Body of pancreas (tissue), 4 donors: Measurements from ENCODE around the gene CXCR4. TPM values are rescaled to one million over a fixed set of nuclear protein-coding genes. Genes with fewer than 3 reads are reported as not detected.
A peak's percentile ranks its signal among the peaks of the same experiment; 100 is the strongest.

ENCODE experiments used
- ATAC-seq: fragments of 150-250 bp; one replicate; pipeline ENCODE4 v1.9.1; 2016
- DNase-seq, 4 donors: peaks; one replicate each; pipeline ENCODE4 v3.0.0-alpha.2; 2019
- H3K27ac ChIP-seq, 4 donors: fragments of 200-600 bp; sonication (generic); 1 replicate in 3 of 4; 2 replicates in 1 of 4; pipeline versions ENCODE4 v1.5.1 to v1.6.1; 2016 to 2019; ENCODE audit warnings: mild to moderate bottlenecking in 1 of 4, mixed read lengths in 1 of 4, moderate library complexity in 1 of 4
- H3K27me3 ChIP-seq, 2 donors: fragments of 200-600 bp; sonication (generic); one replicate each; pipeline ENCODE4 v1.6.0; 2016; ENCODE audit warnings: mild to moderate bottlenecking in 1 of 2
- H3K36me3 ChIP-seq, 2 donors: fragments of 200-600 bp; sonication (generic); replicated peaks in 1 of 2; 2 replicates each; pipeline ENCODE4 v1.5.1; 2016; ENCODE audit warnings: low read depth in 2 of 2; ENCODE audit not compliant: insufficient read depth in 1 of 2
- H3K4me1 ChIP-seq: fragments of 200-600 bp; sonication (generic); one replicate; pipeline ENCODE4 v1.6.0; 2016
- H3K4me3 ChIP-seq, 2 donors: fragments of 200-600 bp; sonication (generic); 1 replicate in 1 of 2; 2 replicates in 1 of 2; pipeline ENCODE4 v1.5.1; 2016 to 2019
- H3K9me3 ChIP-seq, 3 donors: fragments of 200-600 bp; sonication (generic); 1 replicate in 2 of 3; 2 replicates in 1 of 3; pipeline ENCODE4 v1.5.1; 2016
- CTCF ChIP-seq, 7 experiments: fragments of 450-650 bp in 4 of 7; fragments of 200-600 bp in 3 of 7; sonication (generic) in 3 of 7; IDR thresholded peaks; one replicate each; pipeline ENCODE4 v1.5.1; 2016 to 2019; ENCODE audit warnings: antibody characterized with exemption in 7 of 7
- POLR2A ChIP-seq, 3 donors: fragments of 450-650 bp; IDR thresholded peaks; one replicate each; pipeline ENCODE4 v1.6.1; 2016; ENCODE audit warnings: antibody characterized with exemption in 3 of 3, mild to moderate bottlenecking in 2 of 3
- WGBS, 2 donors: methylation state at CpG; one replicate each; pipeline ENCODE4 v1.1.5; 2017; 5-methylcytosine and 5-hydroxymethylcytosine counted together
- intact Hi-C: fragments of 100-400 bp; cut with DNase I; formaldehyde crosslinking; loops from one replicate; pipeline ENCODE4 v1.15.1; 2023
- total RNA-seq, 2 donors: library from RNA; depleted of rRNA; stranded (reverse); fragments of >200 nt; gene quantifications; one replicate each; pipeline ENCODE4 v1.1.0, GENCODE V29; 2016

The CXCR4 gene
- total RNA-seq, 2 donors from 2014 or later: 0.33 to 10.6 TPM

- no peak for ATAC-seq
- WGBS, 2 donors: 42 to 50% methylated on average over 6 of the region's 6 CpGs
- Histone ChIP-seq H3K36me3 (no peaks in the 10 kb centered on the region), H3K27ac (no peak overlapping the region), H3K9me3 (no peaks in the 10 kb centered on the region), H3K4me3 (no peak overlapping the region), H3K27me3 (no peaks in the 10 kb centered on the region), H3K4me1 (no peaks in the 10 kb centered on the region)
- DNase-seq: no peak
- intact Hi-C loops: no loop called here
- TF ChIP-seq POLR2A (IDR thresholded peaks at IDR 0.05): no peak
- TF ChIP-seq CTCF (IDR thresholded peaks at IDR 0.05): no peak
Measured at GRCh38 chr2:136143603-136144451, 25.9 kb upstream of the CXCR4 start.

GRCh38 chr2:136141510-136142149 is 23.7 kb upstream of the CXCR4 start:
- ATAC-seq (no peak), DNase-seq (peak in 2 of 4 donors; percentile 18 to 31)
- no peaks in the 10 kb centered on the region for H3K36me3 ChIP-seq
- H3K9me3 ChIP-seq: no peaks in the 10 kb centered on the region
- intact Hi-C loops: no loop called here
- 20 to 23% methylated on average over 7 of the region's 7 CpGs for WGBS, 2 donors
- H3K27me3 ChIP-seq: no peaks in the 10 kb centered on the region
- no peak overlapping the region for H3K27ac ChIP-seq
- no peaks in the 10 kb centered on the region for H3K4me1 ChIP-seq
- H3K4me3 ChIP-seq: no peak overlapping the region
- no peak for TF ChIP-seq CTCF (IDR thresholded peaks at IDR 0.05)
- no peak for TF ChIP-seq POLR2A (IDR thresholded peaks at IDR 0.05)

GRCh38 chr2:136139631-136140030 is 21.7 kb upstream of the CXCR4 start:
- Histone ChIP-seq H3K27ac (no peak overlapping the region), H3K4me3 (no peak overlapping the region), H3K4me1 (no peaks in the 10 kb centered on the region), H3K27me3 (no peaks in the 10 kb centered on the region), H3K9me3 (no peaks in the 10 kb centered on the region), H3K36me3 (no peaks in the 10 kb centered on the region)
- DNase-seq: no peak
- intact Hi-C loops: no loop called here
- TF ChIP-seq CTCF (IDR thresholded peaks at IDR 0.05) (no peak), POLR2A (IDR thresholded peaks at IDR 0.05) (no peak)
- no peak for ATAC-seq
- 61 to 71% methylated on average over 3 of the region's 3 CpGs for WGBS, 2 donors

DNA sequence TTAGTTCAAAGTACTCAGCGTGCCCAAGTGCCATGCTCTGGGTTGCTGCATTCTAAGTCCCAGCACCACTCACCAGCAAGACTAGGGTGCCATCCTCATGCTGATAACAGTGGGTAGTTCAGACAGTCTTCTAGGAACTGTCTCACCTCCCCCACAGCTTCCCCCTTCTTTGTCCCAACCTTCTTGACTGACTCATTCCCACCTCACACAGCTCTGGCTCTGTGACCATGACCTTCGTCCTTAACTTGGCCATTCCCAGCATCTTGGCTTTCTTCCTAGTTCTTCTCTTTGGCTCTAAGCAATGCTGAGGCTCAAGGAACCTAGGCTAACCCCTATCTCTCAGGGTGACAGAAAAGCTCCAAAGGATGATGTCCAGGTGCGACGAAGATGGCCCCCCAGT is 20.0 kb upstream of the CXCR4 start:
- WGBS, 2 donors: 73 to 80% methylated on average over 4 of the region's 4 CpGs
- no peak for DNase-seq
- TF ChIP-seq POLR2A (IDR thresholded peaks at IDR 0.05) (no peak), CTCF (IDR thresholded peaks at IDR 0.05) (no peak)
- H3K27me3 ChIP-seq: no peaks in the 10 kb centered on the region
- no peak overlapping the region for H3K27ac ChIP-seq
- intact Hi-C loops: no loop called here
- H3K36me3 ChIP-seq: no peaks in the 10 kb centered on the region
- no peaks in the 10 kb centered on the region for H3K9me3 ChIP-seq
- H3K4me1 ChIP-seq: no peaks in the 10 kb centered on the region
- no peak overlapping the region for H3K4me3 ChIP-seq
- no peak for ATAC-seq
